Measurements from ENCODE around the gene PATJ. TPM values are rescaled to one million over a fixed set of nuclear protein-coding genes. Genes with fewer than 3 reads are reported as not detected.
"Not testable (repeated sequence)": the region's sequence is repeated elsewhere in the genome, so short reads cannot be mapped to it uniquely, and the experiment has no call there.

The PATJ gene
- polyA plus RNA-seq, 2 donors = 17.2 to 28.6 TPM

- Histone ChIP-seq H3K27ac (ENCODE audit: low read depth in 2 of 2, low read length in 1 of 2) (no peak overlapping the region), H3K27me3 (ENCODE audit: control insufficient read depth in 1 of 2, insufficient read depth in 2 of 2, low read length in 2 of 2) (no peaks in the 10 kb centered on the region), H3K4me3 (ENCODE audit: low read depth in 1 of 2, low read length in 2 of 2) (no peak overlapping the region), H3K36me3 (ENCODE audit: control insufficient read depth in 2 of 2, insufficient read depth in 2 of 2, low read length in 1 of 2) (peaks cover 0 to 5% of the 10 kb centered on the region in 2 donors), H3K4me1 (ENCODE audit: control insufficient read depth in 2 of 2, insufficient read depth in 2 of 2, low read length in 1 of 2) (no peaks in the 10 kb centered on the region), H3K9me3 (ENCODE audit: control insufficient read depth in 2 of 2, insufficient read depth in 1 of 2, low read depth in 1 of 2, low read length in 1 of 2) (no peaks in the 10 kb centered on the region)
- WGBS, 2 donors = 75% methylated on average over 6 of the region's 6 CpGs
These were observed 388.9 kb downstream of the PATJ start for GRCh38 chr1:62131093-62131725.

- Histone ChIP-seq H3K9me3 (ENCODE audit: control insufficient read depth in 2 of 2, insufficient read depth in 1 of 2, low read depth in 1 of 2, low read length in 1 of 2) (no peaks in the 10 kb centered on the region), H3K27me3 (ENCODE audit: control insufficient read depth in 1 of 2, insufficient read depth in 2 of 2, low read length in 2 of 2) (no peaks in the 10 kb centered on the region), H3K4me3 (ENCODE audit: low read depth in 1 of 2, low read length in 2 of 2) (no peak overlapping the region), H3K4me1 (ENCODE audit: control insufficient read depth in 2 of 2, insufficient read depth in 2 of 2, low read length in 1 of 2) (no peaks in the 10 kb centered on the region), H3K36me3 (ENCODE audit: control insufficient read depth in 2 of 2, insufficient read depth in 2 of 2, low read length in 1 of 2) (peaks cover 0 to 9% of the 10 kb centered on the region in 2 donors), H3K27ac (ENCODE audit: low read depth in 2 of 2, low read length in 1 of 2) (no peak overlapping the region)
- 80 to 84% methylated on average over 3 of the region's 3 CpGs for WGBS, 2 donors
These were observed 395.7 kb downstream of the PATJ start for GRCh38 chr1:62138029-62138428.

GRCh38 chr1:62139410-62139809 is 397.1 kb downstream of the PATJ start:
- Histone ChIP-seq H3K9me3 (ENCODE audit: control insufficient read depth in 2 of 2, insufficient read depth in 1 of 2, low read depth in 1 of 2, low read length in 1 of 2) (no peaks in the 10 kb centered on the region), H3K36me3 (ENCODE audit: control insufficient read depth in 2 of 2, insufficient read depth in 2 of 2, low read length in 1 of 2) (peaks cover 0 to 9% of the 10 kb centered on the region in 2 donors), H3K27ac (ENCODE audit: low read depth in 2 of 2, low read length in 1 of 2) (no peak overlapping the region), H3K4me1 (ENCODE audit: control insufficient read depth in 2 of 2, insufficient read depth in 2 of 2, low read length in 1 of 2) (no peaks in the 10 kb centered on the region), H3K4me3 (ENCODE audit: low read depth in 1 of 2, low read length in 2 of 2) (no peak overlapping the region), H3K27me3 (ENCODE audit: control insufficient read depth in 1 of 2, insufficient read depth in 2 of 2, low read length in 2 of 2) (no peaks in the 10 kb centered on the region)
- WGBS, 2 donors = 97 to 100% methylated on average over 1 of the region's 1 CpG

DNA sequence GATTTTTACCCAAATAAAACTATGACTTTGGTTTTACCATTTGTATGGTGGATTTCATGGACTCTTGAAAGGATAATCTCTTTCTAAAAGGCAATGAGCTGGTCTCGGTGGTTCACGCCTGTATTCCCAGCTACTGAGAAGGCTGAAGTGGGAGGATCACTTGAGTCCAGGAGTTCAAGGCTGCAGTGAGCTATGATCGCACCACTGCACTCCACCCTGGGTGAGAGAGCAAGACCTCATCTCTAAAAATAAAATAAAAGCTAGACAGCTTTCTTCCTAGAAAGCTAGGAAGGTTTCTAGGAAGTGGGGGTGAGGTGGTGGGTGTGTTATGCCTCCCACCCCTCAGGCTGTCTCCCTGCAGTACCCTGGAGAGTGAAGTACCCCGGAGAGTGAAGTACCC is 398.4 kb downstream of the PATJ start:
- 91% methylated on average over 4 of the region's 4 CpGs for WGBS, 2 donors
- H3K27ac ChIP-seq (ENCODE audit: low read depth in 2 of 2, low read length in 1 of 2) = no peak overlapping the region
- H3K4me1 ChIP-seq (ENCODE audit: control insufficient read depth in 2 of 2, insufficient read depth in 2 of 2, low read length in 1 of 2) = no peaks in the 10 kb centered on the region
- H3K9me3 ChIP-seq (ENCODE audit: control insufficient read depth in 2 of 2, insufficient read depth in 1 of 2, low read depth in 1 of 2, low read length in 1 of 2) = no peaks in the 10 kb centered on the region
- H3K27me3 ChIP-seq (ENCODE audit: control insufficient read depth in 1 of 2, insufficient read depth in 2 of 2, low read length in 2 of 2) = no peaks in the 10 kb centered on the region
- no peak overlapping the region for H3K4me3 ChIP-seq (ENCODE audit: low read depth in 1 of 2, low read length in 2 of 2)
- H3K36me3 ChIP-seq (ENCODE audit: control insufficient read depth in 2 of 2, insufficient read depth in 2 of 2, low read length in 1 of 2) = peaks cover 0 to 7% of the 10 kb centered on the region in 2 donors

- no peak overlapping the region for H3K27ac ChIP-seq (ENCODE audit: low read depth in 2 of 2, low read length in 1 of 2)
- peaks cover 3 to 4% of the 10 kb centered on the region in 2 donors for H3K36me3 ChIP-seq (ENCODE audit: control insufficient read depth in 2 of 2, insufficient read depth in 2 of 2, low read length in 1 of 2)
- no peaks in the 10 kb centered on the region for H3K4me1 ChIP-seq (ENCODE audit: control insufficient read depth in 2 of 2, insufficient read depth in 2 of 2, low read length in 1 of 2)
- H3K27me3 ChIP-seq (ENCODE audit: control insufficient read depth in 1 of 2, insufficient read depth in 2 of 2, low read length in 2 of 2) = no peaks in the 10 kb centered on the region
- no peaks in the 10 kb centered on the region for H3K9me3 ChIP-seq (ENCODE audit: control insufficient read depth in 2 of 2, insufficient read depth in 1 of 2, low read depth in 1 of 2, low read length in 1 of 2)
- H3K4me3 ChIP-seq (ENCODE audit: low read depth in 1 of 2, low read length in 2 of 2) = no peak overlapping the region
- 36 to 46% methylated on average over 5 of the region's 5 CpGs for WGBS, 2 donors
These were observed 400.2 kb downstream of the PATJ start for GRCh38 chr1:62142496-62142895.

DNA sequence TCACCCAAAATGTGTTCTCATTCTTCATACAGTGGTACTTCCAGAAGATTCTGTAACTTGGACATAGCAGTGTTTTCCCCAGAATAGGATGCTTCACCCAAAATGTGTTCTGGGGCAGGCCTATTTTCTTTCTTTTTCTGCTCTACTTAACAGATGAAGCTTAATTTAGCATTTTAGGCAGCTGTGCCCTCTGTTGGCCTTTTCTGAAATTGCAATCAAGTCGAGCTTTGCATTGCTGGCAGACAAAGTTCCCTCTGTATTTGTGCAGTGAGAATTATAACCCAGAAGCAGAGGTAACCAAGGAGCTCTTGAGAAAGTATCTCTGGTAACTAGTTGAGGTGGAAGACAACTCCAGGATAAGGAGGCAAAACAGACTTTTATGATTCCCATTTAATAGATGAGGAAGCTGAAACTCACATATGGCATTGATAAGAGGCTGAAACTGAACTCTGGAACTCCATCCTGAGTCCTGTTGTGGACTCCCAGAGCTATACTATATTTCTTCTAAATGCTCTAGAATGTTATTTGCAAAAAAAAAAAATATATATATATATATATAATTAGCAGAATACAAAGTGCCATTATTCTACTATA is 402.1 kb downstream of the PATJ start:
- Histone ChIP-seq H3K27ac (ENCODE audit: low read depth in 2 of 2, low read length in 1 of 2) (no peak overlapping the region), H3K4me1 (ENCODE audit: control insufficient read depth in 2 of 2, insufficient read depth in 2 of 2, low read length in 1 of 2) (no peaks in the 10 kb centered on the region), H3K4me3 (ENCODE audit: low read depth in 1 of 2, low read length in 2 of 2) (no peak overlapping the region), H3K9me3 (ENCODE audit: control insufficient read depth in 2 of 2, insufficient read depth in 1 of 2, low read depth in 1 of 2, low read length in 1 of 2) (no peaks in the 10 kb centered on the region), H3K27me3 (ENCODE audit: control insufficient read depth in 1 of 2, insufficient read depth in 2 of 2, low read length in 2 of 2) (no peaks in the 10 kb centered on the region), H3K36me3 (ENCODE audit: control insufficient read depth in 2 of 2, insufficient read depth in 2 of 2, low read length in 1 of 2) (peaks cover 3 to 6% of the 10 kb centered on the region in 2 donors)
- WGBS, 2 donors = 1 to 3% methylated on average over 1 of the region's 1 CpG

GRCh38 chr1:62159940-62160348 is 417.7 kb downstream of the PATJ start:
- Histone ChIP-seq H3K4me3 (ENCODE audit: low read depth in 1 of 2, low read length in 2 of 2) (no peak overlapping the region), H3K27me3 (ENCODE audit: control insufficient read depth in 1 of 2, insufficient read depth in 2 of 2, low read length in 2 of 2) (no peaks in the 10 kb centered on the region), H3K27ac (ENCODE audit: low read depth in 2 of 2, low read length in 1 of 2) (no peak overlapping the region), H3K9me3 (ENCODE audit: control insufficient read depth in 2 of 2, insufficient read depth in 1 of 2, low read depth in 1 of 2, low read length in 1 of 2) (no peaks in the 10 kb centered on the region), H3K4me1 (ENCODE audit: control insufficient read depth in 2 of 2, insufficient read depth in 2 of 2, low read length in 1 of 2) (no peaks in the 10 kb centered on the region), H3K36me3 (ENCODE audit: control insufficient read depth in 2 of 2, insufficient read depth in 2 of 2, low read length in 1 of 2) (peaks cover 0 to 7% of the 10 kb centered on the region in 2 donors)
- 76 to 80% methylated on average over 6 of the region's 6 CpGs for WGBS, 2 donors

DNA sequence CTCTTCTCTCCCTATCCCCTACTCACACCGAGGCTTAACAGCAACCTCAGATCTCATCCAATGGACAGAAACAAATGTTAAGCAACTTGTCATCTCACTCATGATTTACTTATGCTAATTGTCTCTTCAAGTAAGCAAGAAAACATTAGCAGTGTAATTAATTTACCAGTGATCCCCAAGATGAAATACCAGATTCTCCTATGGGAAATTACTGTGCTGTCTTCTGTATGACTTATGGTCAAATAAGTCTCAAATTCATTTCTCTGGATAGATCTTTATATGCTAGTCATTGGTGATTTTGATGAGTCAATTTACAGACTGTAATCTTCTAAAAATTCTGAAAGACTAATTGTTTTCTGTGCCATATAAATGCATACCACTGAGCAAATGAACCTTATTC is 419.4 kb downstream of the PATJ start:
- no peaks in the 10 kb centered on the region for H3K4me1 ChIP-seq (ENCODE audit: control insufficient read depth in 2 of 2, insufficient read depth in 2 of 2, low read length in 1 of 2)
- 92 to 95% methylated on average over 1 of the region's 1 CpG for WGBS, 2 donors
- H3K27ac ChIP-seq (ENCODE audit: low read depth in 2 of 2, low read length in 1 of 2) = no peak overlapping the region
- no peaks in the 10 kb centered on the region for H3K27me3 ChIP-seq (ENCODE audit: control insufficient read depth in 1 of 2, insufficient read depth in 2 of 2, low read length in 2 of 2)
- H3K36me3 ChIP-seq (ENCODE audit: control insufficient read depth in 2 of 2, insufficient read depth in 2 of 2, low read length in 1 of 2) = peaks cover 0 to 3% of the 10 kb centered on the region in 2 donors
- no peaks in the 10 kb centered on the region for H3K9me3 ChIP-seq (ENCODE audit: control insufficient read depth in 2 of 2, insufficient read depth in 1 of 2, low read depth in 1 of 2, low read length in 1 of 2)
- no peak overlapping the region for H3K4me3 ChIP-seq (ENCODE audit: low read depth in 1 of 2, low read length in 2 of 2)

- not testable (repeated sequence) for H3K4me3 ChIP-seq (ENCODE audit: low read depth in 1 of 2, low read length in 2 of 2); H3K4me1 ChIP-seq (ENCODE audit: control insufficient read depth in 2 of 2, insufficient read depth in 2 of 2, low read length in 1 of 2); H3K9me3 ChIP-seq (ENCODE audit: control insufficient read depth in 2 of 2, insufficient read depth in 1 of 2, low read depth in 1 of 2, low read length in 1 of 2); H3K36me3 ChIP-seq (ENCODE audit: control insufficient read depth in 2 of 2, insufficient read depth in 2 of 2, low read length in 1 of 2); H3K27me3 ChIP-seq (ENCODE audit: control insufficient read depth in 1 of 2, insufficient read depth in 2 of 2, low read length in 2 of 2); H3K27ac ChIP-seq (ENCODE audit: low read depth in 2 of 2, low read length in 1 of 2)
- 62 to 69% methylated on average over 10 of the region's 10 CpGs for WGBS, 2 donors
These were observed 428.1 kb downstream of the PATJ start for GRCh38 chr1:62170380-62170779.

- H3K4me3 ChIP-seq (ENCODE audit: low read depth in 1 of 2, low read length in 2 of 2) = no peak overlapping the region
- H3K27me3 ChIP-seq (ENCODE audit: control insufficient read depth in 1 of 2, insufficient read depth in 2 of 2, low read length in 2 of 2) = no peaks in the 10 kb centered on the region
- no peaks in the 10 kb centered on the region for H3K36me3 ChIP-seq (ENCODE audit: control insufficient read depth in 2 of 2, insufficient read depth in 2 of 2, low read length in 1 of 2)
- no peak overlapping the region for H3K27ac ChIP-seq (ENCODE audit: low read depth in 2 of 2, low read length in 1 of 2)
- H3K4me1 ChIP-seq (ENCODE audit: control insufficient read depth in 2 of 2, insufficient read depth in 2 of 2, low read length in 1 of 2) = no peaks in the 10 kb centered on the region
- no peaks in the 10 kb centered on the region for H3K9me3 ChIP-seq (ENCODE audit: control insufficient read depth in 2 of 2, insufficient read depth in 1 of 2, low read depth in 1 of 2, low read length in 1 of 2)
- WGBS, 2 donors = 51 to 53% methylated on average over 9 of the region's 9 CpGs
These were observed 433.4 kb downstream of the PATJ start for GRCh38 chr1:62175568-62176179.
